ENCODE results near the gene SIDT2. TPM values are rescaled to one million over a fixed set of nuclear protein-coding genes. Genes with fewer than 3 reads are reported as not detected.

The SIDT2 gene
- polyA plus RNA-seq, 6 donors from 2014 or later = 19.2 to 126 (median 80.7) TPM

DNA sequence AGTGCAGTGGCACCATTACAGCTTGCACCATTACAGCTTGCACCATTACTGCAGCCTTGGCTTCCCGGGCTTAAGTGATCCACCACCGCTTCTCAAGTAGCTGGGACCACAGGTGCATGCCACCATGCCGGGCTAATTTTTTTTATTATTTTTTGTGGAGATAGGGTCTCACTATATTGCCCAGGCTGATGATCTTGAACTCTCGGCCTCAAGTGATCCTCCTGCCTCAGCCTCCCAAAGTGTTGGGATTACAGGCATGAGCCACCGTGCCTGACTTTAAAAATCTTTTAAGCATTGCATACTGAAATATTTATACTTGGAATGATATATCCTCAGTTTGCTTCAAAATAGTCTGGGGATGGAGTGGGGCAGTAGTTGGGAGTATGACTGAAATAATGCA, 24.1 kb upstream of the SIDT2 start:
- no peaks in the 10 kb centered on the region for H3K27me3 Mint-ChIP-seq
- no peaks in the 10 kb centered on the region for H3K9me3 Mint-ChIP-seq
- H3K36me3 Mint-ChIP-seq = no peaks in the 10 kb centered on the region
- peak overlapping the region in 1 of 6 donors; percentile 60 for H3K27ac Mint-ChIP-seq
- DNase-seq = no peak
- no peak overlapping the region for H3K4me3 Mint-ChIP-seq
- H3K4me1 Mint-ChIP-seq = peaks cover 5 to 39% (median 25%) of the 10 kb centered on the region in 3 donors
- ATAC-seq (ENCODE audit: low read depth in 2 of 2) = no peak

DNA sequence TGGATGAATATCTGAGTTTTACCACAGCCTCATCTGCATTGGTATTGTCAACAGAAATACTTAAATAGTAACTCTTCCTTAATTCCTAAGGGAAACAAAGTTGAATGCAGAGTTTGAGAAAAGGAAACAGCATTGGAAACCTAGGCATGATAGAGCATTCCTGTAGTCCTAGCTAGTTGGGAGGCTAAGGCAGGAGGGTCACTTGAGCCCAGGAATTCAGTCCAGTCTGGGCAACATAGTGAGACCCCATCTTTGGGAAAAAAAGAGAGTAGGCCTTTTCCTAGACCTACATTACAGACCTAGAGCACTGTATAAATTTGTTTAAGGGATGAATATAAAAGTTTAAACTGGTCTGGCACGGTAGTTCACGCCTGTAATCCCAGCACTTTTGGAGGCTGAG, 21.0 kb upstream of the SIDT2 start:
- no peaks in the 10 kb centered on the region for H3K36me3 Mint-ChIP-seq
- no peaks in the 10 kb centered on the region for H3K27me3 Mint-ChIP-seq
- peaks cover 5 to 19% (median 19%) of the 10 kb centered on the region in 3 donors for H3K4me1 Mint-ChIP-seq
- H3K4me3 Mint-ChIP-seq = no peak overlapping the region
- H3K9me3 Mint-ChIP-seq = no peaks in the 10 kb centered on the region
- DNase-seq = no peak
- ATAC-seq (ENCODE audit: low read depth in 2 of 2) = no peak
- peak overlapping the region in 3 of 6 donors; percentile 24 to 49 (median 39) for H3K27ac Mint-ChIP-seq

DNA sequence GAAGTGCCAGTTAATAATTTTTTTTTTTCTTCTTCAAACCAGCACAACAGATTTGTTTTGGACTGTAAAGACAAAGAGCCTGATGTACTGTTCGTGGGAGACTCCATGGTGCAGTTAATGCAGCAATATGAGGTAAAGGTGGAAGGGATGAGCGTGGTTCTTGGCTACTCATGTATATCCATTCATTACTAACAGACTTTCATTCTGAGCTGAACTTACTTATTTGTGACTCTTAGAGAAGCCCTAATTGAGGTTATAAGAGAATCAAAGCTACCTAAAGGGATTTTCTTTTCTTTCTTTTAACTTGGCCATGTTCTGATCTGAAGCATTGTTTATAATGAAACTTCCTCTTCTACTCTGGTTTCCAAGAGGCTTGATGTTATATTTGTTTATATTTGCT, 18.7 kb upstream of the SIDT2 start:
- ATAC-seq (ENCODE audit: low read depth in 2 of 2) (no peak), DNase-seq (no peak)
- H3K27ac Mint-ChIP-seq = peak overlapping the region in 3 of 6 donors; percentile 61 to 89 (median 62)
- peaks cover 5 to 19% (median 14%) of the 10 kb centered on the region in 3 donors for H3K4me1 Mint-ChIP-seq
- H3K27me3 Mint-ChIP-seq = no peaks in the 10 kb centered on the region
- H3K9me3 Mint-ChIP-seq = no peaks in the 10 kb centered on the region
- no peak overlapping the region for H3K4me3 Mint-ChIP-seq
- no peaks in the 10 kb centered on the region for H3K36me3 Mint-ChIP-seq

DNA sequence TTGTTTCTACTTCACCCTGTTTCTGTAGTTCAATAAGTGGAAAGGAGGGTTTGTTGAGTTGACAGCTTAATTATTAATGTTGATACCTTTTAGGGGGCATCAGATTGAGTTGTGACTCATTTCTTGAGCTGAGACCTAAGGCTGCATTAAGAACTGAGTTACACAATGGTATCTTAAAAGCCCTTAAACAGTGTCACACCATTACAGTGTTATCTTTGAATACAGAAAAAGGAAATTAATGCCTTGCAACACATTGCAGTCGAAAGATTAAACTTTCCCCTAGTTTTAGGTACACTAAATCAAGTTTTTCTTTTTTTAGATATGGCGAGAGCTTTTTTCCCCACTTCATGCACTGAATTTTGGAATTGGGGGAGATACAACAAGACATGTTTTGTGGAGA, 17.7 kb upstream of the SIDT2 start:
- Mint-ChIP-seq H3K36me3 (peaks cover 4 to 8% of the 10 kb centered on the region in 2 donors), H3K4me1 (peaks cover 9 to 15% (median 11%) of the 10 kb centered on the region in 3 donors), H3K27me3 (no peaks in the 10 kb centered on the region), H3K4me3 (no peak overlapping the region), H3K27ac (peak overlapping the region in 3 of 6 donors; percentile 41 to 83 (median 60)), H3K9me3 (no peaks in the 10 kb centered on the region)
- ATAC-seq (ENCODE audit: low read depth in 2 of 2) (no peak), DNase-seq (no peak)

DNA sequence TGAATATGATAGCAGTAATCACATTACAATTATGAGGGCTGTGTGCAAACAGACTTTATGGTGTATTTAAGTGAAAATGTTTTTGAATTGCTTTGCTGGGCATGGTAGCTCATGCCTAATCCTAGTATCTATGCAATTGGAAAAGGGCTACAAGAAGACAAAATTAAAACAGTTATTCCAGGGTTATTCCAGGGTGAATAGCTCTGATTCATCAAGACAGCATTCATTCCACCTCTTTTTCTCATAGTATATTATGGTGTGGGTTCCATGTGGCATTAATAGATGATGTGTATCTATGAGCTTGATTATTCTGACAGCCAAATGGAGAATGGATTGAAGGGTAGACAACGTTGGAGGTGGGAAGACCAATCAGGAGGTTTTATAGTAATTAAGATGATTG, 12.1 kb upstream of the SIDT2 start:
- peaks cover 0 to 4% (median 0%) of the 10 kb centered on the region in 3 donors for H3K4me1 Mint-ChIP-seq
- no peaks in the 10 kb centered on the region for H3K27me3 Mint-ChIP-seq
- no peak overlapping the region for H3K4me3 Mint-ChIP-seq
- DNase-seq = no peak
- no peak for ATAC-seq (ENCODE audit: low read depth in 2 of 2)
- H3K9me3 Mint-ChIP-seq = no peaks in the 10 kb centered on the region
- H3K36me3 Mint-ChIP-seq = peaks cover 8 to 9% of the 10 kb centered on the region in 2 donors
- H3K27ac Mint-ChIP-seq = peak overlapping the region in 3 of 6 donors; percentile 2 to 31 (median 28)

DNA sequence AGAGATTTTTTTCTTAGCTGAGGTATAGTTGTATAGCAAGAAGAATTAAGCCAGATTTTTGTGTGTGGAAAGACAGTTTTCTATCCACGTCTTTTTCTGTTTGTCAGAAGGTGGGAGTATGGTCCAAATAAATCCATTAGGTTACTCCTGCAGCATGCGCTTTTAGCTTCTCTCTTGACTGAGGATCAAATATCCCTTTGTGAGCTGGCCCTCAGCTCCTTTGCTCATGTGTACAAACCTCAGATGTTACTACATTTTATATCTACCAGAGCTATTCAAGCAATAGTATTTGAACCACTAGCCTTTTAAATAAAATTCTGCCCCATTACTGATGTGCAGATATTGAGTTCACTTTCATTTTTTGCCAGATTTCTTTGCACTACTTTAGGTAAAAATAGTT, 8.8 kb upstream of the SIDT2 start:
- Mint-ChIP-seq H3K4me3 (no peak overlapping the region), H3K4me1 (peaks cover 0 to 5% (median 4%) of the 10 kb centered on the region in 3 donors), H3K9me3 (no peaks in the 10 kb centered on the region), H3K27ac (no peak overlapping the region), H3K36me3 (peaks cover 8 to 9% of the 10 kb centered on the region in 2 donors), H3K27me3 (no peaks in the 10 kb centered on the region)
- DNase-seq (no peak), ATAC-seq (ENCODE audit: low read depth in 2 of 2) (no peak)

DNA sequence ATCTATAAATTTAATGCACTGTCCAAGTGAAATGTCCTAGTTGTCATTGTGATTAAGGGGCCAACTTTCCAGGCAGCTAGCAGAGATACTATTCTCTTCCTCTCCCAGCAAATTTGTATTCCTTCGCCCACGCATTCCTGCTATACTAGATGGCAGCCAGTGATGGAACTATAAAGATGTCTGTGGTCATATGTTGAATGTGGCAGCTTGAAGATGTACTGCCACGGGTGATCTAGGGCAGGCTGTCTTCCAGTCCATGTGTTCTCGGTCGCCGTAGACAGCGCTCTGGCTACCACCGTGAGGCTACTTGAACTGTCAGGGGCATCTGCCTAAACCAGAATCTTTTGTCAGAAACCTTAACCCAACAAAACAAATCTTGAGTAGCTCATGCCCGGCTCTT, 8.3 kb upstream of the SIDT2 start:
- Mint-ChIP-seq H3K27ac (peak overlapping the region in 1 of 6 donors; percentile 12), H3K27me3 (no peaks in the 10 kb centered on the region), H3K4me3 (no peak overlapping the region), H3K4me1 (peaks cover 0 to 5% (median 4%) of the 10 kb centered on the region in 3 donors), H3K9me3 (no peaks in the 10 kb centered on the region), H3K36me3 (peaks cover 6 to 9% of the 10 kb centered on the region in 2 donors)
- ATAC-seq (ENCODE audit: low read depth in 2 of 2) = no peak
- no peak for DNase-seq

DNA sequence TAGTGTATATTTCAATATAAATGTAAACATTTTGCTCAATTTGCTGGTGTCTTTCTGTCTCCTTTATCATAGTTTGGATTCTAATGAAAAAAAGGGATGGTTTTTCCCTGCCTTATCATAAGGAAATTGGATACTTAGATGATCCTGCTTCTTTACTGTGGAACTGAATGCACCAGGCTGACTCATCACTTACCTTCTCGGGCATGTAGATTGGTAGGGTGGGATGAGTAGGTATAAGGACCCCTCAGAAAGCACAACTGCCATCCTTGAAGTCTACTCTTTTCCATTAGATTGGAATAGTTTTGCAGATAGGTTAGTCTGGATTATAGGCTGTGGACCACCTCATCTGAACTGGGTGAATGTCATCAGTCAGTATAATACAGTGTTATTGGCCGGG, 7.5 kb upstream of the SIDT2 start:
- Mint-ChIP-seq H3K9me3 (no peaks in the 10 kb centered on the region), H3K27me3 (no peaks in the 10 kb centered on the region), H3K36me3 (peaks cover 0 to 5% of the 10 kb centered on the region in 2 donors), H3K4me1 (peaks cover 0 to 5% (median 0%) of the 10 kb centered on the region in 3 donors), H3K27ac (peak overlapping the region in 2 of 6 donors; percentile 27 to 78), H3K4me3 (no peak overlapping the region)
- DNase-seq (no peak), ATAC-seq (ENCODE audit: low read depth in 2 of 2) (no peak)

DNA sequence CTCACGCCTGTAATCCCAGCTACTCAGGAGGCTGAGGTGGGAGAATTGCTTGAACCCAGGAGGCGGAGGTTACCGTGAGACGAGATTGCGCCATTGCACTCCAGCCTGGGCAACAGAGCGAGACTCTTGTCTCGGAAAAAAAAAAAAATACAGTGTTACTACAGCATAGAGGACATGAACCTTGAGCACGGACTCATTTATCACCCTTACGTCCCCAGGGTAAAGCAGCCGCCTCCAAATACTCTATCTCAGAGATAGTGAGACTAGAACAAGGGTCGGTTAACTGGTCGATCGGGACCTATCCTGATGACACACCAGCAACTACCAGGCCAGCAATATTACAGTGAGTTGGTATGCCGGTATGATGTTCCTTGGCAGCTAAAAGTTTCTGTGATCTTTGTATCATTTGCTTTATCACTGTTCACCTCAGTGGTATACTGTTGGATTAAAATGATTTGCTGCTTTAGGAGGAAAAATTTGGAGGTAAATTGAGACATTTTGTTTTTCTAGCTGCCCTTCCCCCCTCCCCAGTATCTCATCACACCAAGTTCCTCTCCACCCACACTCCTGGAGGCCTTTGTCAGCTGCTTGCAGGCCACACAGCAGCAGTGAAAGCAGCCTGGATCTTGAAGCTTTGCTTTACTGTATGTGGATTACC, 7.0 kb upstream of the SIDT2 start:
- Mint-ChIP-seq H3K4me3 (no peak overlapping the region), H3K27ac (peak overlapping the region; percentile 28 to 78 (median 53))

DNA sequence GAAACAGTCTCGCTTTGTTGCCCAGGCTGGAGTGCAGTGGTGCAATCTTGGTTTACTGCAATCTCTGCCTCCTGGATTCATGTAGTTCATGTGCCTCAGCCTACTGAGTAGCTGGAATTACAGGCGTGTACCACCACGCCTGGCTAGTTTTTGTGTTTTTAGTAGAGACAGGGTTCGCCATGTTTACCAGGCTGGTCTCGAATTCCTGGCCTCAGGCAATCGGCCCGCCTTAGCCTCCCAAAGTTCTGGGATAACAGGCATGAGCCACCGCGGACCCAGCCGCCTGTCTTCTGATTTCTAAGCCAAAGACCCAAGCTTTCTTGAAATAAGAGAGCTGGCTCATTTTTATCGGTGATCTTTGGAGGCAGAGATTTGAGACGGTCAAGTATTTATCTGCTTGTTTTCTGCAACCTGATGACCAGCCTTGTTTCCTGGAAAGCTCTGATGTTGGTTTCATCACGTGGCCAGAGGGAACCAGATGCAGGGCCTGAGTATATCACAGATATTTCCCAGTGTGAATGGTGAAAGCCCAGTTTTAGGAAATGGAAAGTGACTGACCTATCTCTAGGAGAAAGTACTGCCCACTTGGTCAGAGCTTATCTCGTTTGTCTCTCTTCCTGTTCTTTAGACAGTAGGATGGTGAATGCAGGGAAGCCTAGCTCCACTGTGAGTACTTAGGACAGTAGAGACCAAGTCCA, 5.7 kb upstream of the SIDT2 start:
- H3K4me1 Mint-ChIP-seq = peaks cover 1 to 9% (median 3%) of the 10 kb centered on the region in 3 donors
- ATAC-seq (ENCODE audit: low read depth in 2 of 2) = no peak

More for the DNA sequence above, 7.0 kb upstream of the SIDT2 start:
- H3K4me1 Mint-ChIP-seq = peaks cover 0 to 5% (median 0%) of the 10 kb centered on the region in 3 donors
- H3K9me3 Mint-ChIP-seq = no peaks in the 10 kb centered on the region
- H3K27me3 Mint-ChIP-seq = no peaks in the 10 kb centered on the region
- DNase-seq = no peak
- H3K36me3 Mint-ChIP-seq = peaks cover 0 to 5% of the 10 kb centered on the region in 2 donors
- no peak for ATAC-seq (ENCODE audit: low read depth in 2 of 2)

DNA sequence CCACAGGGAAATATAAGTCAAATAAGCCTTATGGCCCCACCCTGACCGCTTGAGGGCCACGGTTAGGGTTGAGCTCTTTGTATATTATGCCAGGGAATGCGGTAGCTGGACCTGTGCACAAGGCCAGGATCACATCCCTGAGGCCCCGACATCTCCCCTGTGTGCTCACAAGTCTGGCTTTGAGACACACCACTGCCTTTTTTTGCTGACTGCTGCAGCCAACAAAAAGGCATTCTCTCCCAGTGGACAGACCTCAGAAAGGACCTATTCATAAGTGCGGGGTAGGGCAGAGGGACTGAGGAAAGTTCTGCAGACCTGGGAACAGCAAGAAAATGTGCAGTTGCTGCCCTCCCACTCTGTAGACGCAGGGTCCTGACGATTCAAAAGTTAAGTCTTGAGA, 3.4 kb upstream of the SIDT2 start:
- no peak for DNase-seq
- peak overlapping the region in 3 of 6 donors; percentile 36 to 78 (median 70) for H3K27ac Mint-ChIP-seq
- H3K36me3 Mint-ChIP-seq = no peaks in the 10 kb centered on the region
- H3K4me1 Mint-ChIP-seq = peaks cover 15 to 26% (median 15%) of the 10 kb centered on the region in 3 donors
- no peak overlapping the region for H3K4me3 Mint-ChIP-seq
- no peaks in the 10 kb centered on the region for H3K27me3 Mint-ChIP-seq
- no peak for ATAC-seq (ENCODE audit: low read depth in 2 of 2)
- H3K9me3 Mint-ChIP-seq = no peaks in the 10 kb centered on the region

More for the DNA sequence above, 5.7 kb upstream of the SIDT2 start:
- Mint-ChIP-seq H3K27ac (peak overlapping the region in 4 of 6 donors; percentile 50 to 86 (median 73)), H3K9me3 (no peaks in the 10 kb centered on the region), H3K27me3 (no peaks in the 10 kb centered on the region), H3K4me3 (no peak overlapping the region), H3K36me3 (peaks cover 0 to 5% of the 10 kb centered on the region in 2 donors)
- DNase-seq = no peak

DNA sequence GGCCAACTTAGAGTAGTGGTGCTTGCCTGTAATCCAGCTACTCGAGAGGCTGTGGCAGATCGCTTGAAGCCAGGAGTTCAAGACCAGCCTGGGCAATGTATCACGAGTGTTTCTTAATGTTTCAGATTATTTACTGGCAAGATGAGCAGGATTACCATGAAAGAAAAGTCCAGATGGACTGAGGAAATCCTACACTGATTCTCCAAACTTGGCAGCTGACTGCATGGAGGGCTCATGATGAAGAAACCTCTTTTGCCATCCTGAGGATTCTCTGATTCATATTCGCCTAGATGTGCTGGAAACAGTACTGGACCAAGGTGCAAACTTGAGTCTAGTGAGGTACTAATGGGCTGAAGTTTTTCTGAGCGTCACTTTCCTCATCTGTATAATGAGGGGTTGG, 2.8 kb upstream of the SIDT2 start:
- no peaks in the 10 kb centered on the region for H3K27me3 Mint-ChIP-seq
- H3K4me3 Mint-ChIP-seq = peak overlapping the region in 2 of 8 donors; percentile 6 to 38
- ATAC-seq (ENCODE audit: low read depth in 2 of 2) = no peak
- no peak for DNase-seq
- no peaks in the 10 kb centered on the region for H3K9me3 Mint-ChIP-seq
- peaks cover 19 to 33% (median 22%) of the 10 kb centered on the region in 3 donors for H3K4me1 Mint-ChIP-seq
- H3K36me3 Mint-ChIP-seq = no peaks in the 10 kb centered on the region
- H3K27ac Mint-ChIP-seq = peak overlapping the region in 3 of 6 donors; percentile 50 to 58 (median 57)

DNA sequence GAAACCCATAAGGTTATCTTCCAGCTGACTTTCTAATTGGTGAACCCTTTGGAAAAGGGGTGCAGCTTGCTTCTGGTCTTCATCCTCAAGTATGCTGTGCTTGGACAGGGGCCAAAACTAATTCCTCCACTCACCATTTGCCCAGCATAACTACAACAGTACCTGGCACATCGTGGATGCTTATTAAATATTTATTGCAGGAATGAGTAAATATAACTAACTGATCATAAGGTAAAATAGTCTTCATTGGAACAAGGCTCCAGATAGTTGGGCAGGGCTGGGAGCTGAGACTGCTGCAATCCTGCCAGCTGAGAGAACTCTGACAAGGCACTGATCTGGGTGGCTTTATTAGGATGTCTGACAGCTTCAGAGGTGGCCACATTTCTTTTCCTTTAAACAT, 2.4 kb upstream of the SIDT2 start:
- Mint-ChIP-seq H3K27ac (peak overlapping the region in 2 of 6 donors; percentile 50 to 57), H3K36me3 (no peaks in the 10 kb centered on the region), H3K9me3 (no peaks in the 10 kb centered on the region), H3K27me3 (no peaks in the 10 kb centered on the region), H3K4me1 (peaks cover 23 to 37% (median 26%) of the 10 kb centered on the region in 3 donors), H3K4me3 (peak overlapping the region in 2 of 8 donors; percentile 3 to 38)
- no peak for ATAC-seq (ENCODE audit: low read depth in 2 of 2)
- DNase-seq = no peak

Data from naive B cell (primary cell).